ENCODE data around the gene WDFY2. TPM values are rescaled to one million over a fixed set of nuclear protein-coding genes. Genes with fewer than 3 reads are reported as not detected.

Gene WDFY2
- total RNA-seq, 5 donors from 2014 or later (not counting 1 experiment from before 2014, with no cell fraction given), result 18.2 to 28.3 (median 20.0) TPM

DNA sequence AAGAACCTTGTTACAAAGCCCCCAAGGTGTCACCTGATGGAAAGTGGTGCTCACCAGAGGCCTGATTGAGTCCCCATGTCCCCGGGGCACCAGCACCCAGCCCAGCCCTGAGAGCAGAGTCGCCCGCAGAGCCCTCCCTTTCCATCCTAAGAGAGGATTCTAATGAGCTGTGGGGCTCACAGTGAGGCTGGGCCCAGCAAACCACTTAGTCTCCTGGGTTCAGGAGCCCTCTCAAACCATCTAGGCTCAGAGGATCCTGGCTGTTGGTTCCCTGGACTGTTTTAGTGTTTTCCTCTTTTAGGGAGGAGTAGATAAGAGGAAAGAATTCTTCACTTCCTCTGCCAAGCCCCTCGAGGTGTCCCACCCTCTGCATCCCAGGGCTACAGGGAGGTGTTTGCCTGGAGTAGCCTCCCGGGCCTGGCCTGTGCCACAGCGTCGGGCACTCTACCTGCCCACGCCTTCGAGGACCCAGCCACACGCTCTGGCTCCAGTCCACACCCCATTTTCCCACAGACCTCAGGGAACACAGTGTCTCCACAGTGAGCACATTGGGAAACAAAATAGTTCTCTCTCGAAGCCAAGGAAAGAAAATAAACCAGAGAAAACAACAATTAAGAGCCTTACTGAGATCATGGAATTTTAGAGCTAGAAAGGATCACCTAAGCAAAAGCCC lies 185.3 kb downstream of the WDFY2 start:
- ATAC-seq (replicated peaks in 1 of 4), result no peak

DNA sequence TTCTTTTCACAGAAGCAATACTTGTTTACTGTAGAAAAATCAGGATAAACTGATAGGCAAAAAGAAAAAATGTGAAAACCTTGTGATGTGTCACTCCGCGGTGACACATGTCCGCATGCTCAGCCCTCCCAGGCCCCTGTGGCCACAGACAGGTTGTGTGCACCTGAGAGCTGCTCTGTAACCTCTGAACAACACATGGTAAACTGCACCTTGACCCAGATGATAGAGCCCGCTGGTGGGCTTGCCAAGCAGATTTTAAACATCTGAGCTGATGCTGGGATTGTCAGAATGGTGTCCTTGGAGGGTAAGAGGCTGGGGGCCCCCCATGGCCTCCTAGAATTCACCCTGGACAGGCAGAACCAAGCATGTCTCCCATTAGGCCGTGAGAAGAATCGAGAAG lies 185.9 kb downstream of the WDFY2 start:
- Mint-ChIP-seq H3K27ac (peak overlapping the region in 1 of 2 donors; percentile 61), H3K4me1 (peaks cover 7% of the 10 kb centered on the region in 3 donors), H3K4me3 (no peak overlapping the region), H3K27me3 (no peaks in the 10 kb centered on the region), H3K9me3 (no peaks in the 10 kb centered on the region), H3K36me3 (peaks cover 24% of the 10 kb centered on the region)
- ChIA-PET CTCF (no interaction called here), POLR2A (interaction anchor here in 1 of 2 donors (0.6 kb wide), 1 partner anchor 34 kb away, joined by 3 read pairs; no protein-coding TSS in a partner anchor)
- ATAC-seq (replicated peaks in 1 of 4), result no peak
- H3K4me1 ChIP-seq (ENCODE audit: control insufficient read depth in 1 of 2, extremely low read depth in 1 of 2, insufficient read depth in 2 of 2, low read length in 2 of 2), result peaks cover under 1 to 3% of the 10 kb centered on the region in 2 experiments
- no peaks in the 10 kb centered on the region for H3K27me3 ChIP-seq (replicated peaks in 1 of 2; ENCODE audit: control insufficient read depth in 2 of 2, extremely low read depth in 1 of 2, insufficient read depth in 2 of 2, low read length in 1 of 2)
- H3K4me3 ChIP-seq (ENCODE audit: control insufficient read depth in 1 of 2, extremely low read depth in 1 of 2, low read length in 1 of 2), result no peak overlapping the region
- peaks cover 8 to 26% of the 10 kb centered on the region in 2 donors for H3K36me3 ChIP-seq (ENCODE audit: control insufficient read depth in 2 of 2, extremely low read depth in 1 of 2, insufficient read depth in 1 of 2, low read length in 1 of 2)
- H3K9me3 ChIP-seq, result no peaks in the 10 kb centered on the region
- 94% methylated on average over 6 of the region's 6 CpGs for WGBS (ENCODE audit: insufficient coverage)
- H3K27ac ChIP-seq (ENCODE audit: low read length), result no peak overlapping the region
- no peak for DNase-seq

More for the DNA sequence above, 185.3 kb downstream of the WDFY2 start:
- Mint-ChIP-seq H3K4me1 (peaks cover 13% of the 10 kb centered on the region in 3 donors), H3K4me3 (no peak overlapping the region), H3K36me3 (peaks cover 24% of the 10 kb centered on the region), H3K27ac (peak overlapping the region in 1 of 2 donors; percentile 44), H3K27me3 (no peaks in the 10 kb centered on the region), H3K9me3 (no peaks in the 10 kb centered on the region)
- POLR2A ChIA-PET, result interaction anchor here in 1 of 2 donors (0.6 kb wide), 1 partner anchor 33 kb away, joined by 3 read pairs; no protein-coding TSS in a partner anchor
- peaks cover 8 to 26% of the 10 kb centered on the region in 2 donors for H3K36me3 ChIP-seq (ENCODE audit: control insufficient read depth in 2 of 2, extremely low read depth in 1 of 2, insufficient read depth in 1 of 2, low read length in 1 of 2)
- H3K27ac ChIP-seq (ENCODE audit: low read length), result no peak overlapping the region
- DNase-seq, result no peak
- no peaks in the 10 kb centered on the region for H3K9me3 ChIP-seq
- CTCF ChIA-PET, result no interaction called here
- no peak overlapping the region for H3K4me3 ChIP-seq (ENCODE audit: control insufficient read depth in 1 of 2, extremely low read depth in 1 of 2, low read length in 1 of 2)
- H3K27me3 ChIP-seq (replicated peaks in 1 of 2; ENCODE audit: control insufficient read depth in 2 of 2, extremely low read depth in 1 of 2, insufficient read depth in 2 of 2, low read length in 1 of 2), result no peaks in the 10 kb centered on the region
- 84% methylated on average over 6 of the region's 11 CpGs for whole genome bisulfite sequencing (ENCODE audit: insufficient coverage)
- H3K4me1 ChIP-seq (ENCODE audit: control insufficient read depth in 1 of 2, extremely low read depth in 1 of 2, insufficient read depth in 2 of 2, low read length in 2 of 2), result peaks cover 4 to 9% of the 10 kb centered on the region in 2 experiments

DNA sequence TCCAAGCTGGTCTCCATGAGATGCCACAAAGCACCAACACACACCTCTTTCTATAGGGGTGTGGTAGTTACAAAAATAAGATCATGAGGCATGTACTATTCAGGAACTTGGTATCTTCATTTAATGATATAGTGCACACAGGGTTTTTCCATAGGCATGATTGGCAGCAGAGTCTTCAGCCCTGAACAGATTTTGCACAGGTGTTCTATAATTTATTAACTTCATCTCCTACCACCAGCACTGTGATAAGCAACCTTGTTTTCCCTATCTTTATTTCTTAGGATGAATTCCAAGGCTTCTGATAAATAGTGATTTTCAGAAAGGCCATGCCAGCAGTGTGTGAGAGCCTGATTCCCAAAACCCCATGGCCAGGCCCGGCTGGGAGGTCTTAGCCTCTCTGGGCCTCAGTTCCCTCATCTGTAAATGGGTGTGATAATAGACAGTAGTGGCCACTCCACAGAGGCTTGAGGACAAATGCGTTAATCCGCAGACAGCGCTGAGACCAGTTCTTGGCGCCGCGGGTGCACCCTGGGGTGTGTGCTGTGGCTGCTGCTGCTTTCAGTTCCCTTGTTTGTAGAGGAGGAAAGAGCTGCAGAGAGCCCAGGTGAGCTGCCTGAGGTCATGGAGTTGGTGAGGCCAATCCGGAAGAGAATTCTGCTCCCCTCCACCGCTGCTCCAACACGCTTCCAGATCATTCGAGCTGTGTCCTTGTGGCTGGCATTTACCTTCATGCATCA lies 186.6 kb downstream of the WDFY2 start:
- H3K36me3 ChIP-seq (ENCODE audit: control insufficient read depth in 2 of 2, extremely low read depth in 1 of 2, insufficient read depth in 1 of 2, low read length in 1 of 2), result peaks cover 8 to 26% of the 10 kb centered on the region in 2 donors
- peaks cover 24% of the 10 kb centered on the region for H3K36me3 Mint-ChIP-seq
- H3K4me1 Mint-ChIP-seq, result peaks cover 0 to under 1% (median under 1%) of the 10 kb centered on the region in 3 donors
- no peak for ATAC-seq (replicated peaks in 1 of 4)
- no peaks in the 10 kb centered on the region for H3K27me3 Mint-ChIP-seq
- WGBS (ENCODE audit: insufficient coverage), result 97% methylated on average over 7 of the region's 11 CpGs
- H3K4me3 ChIP-seq (ENCODE audit: control insufficient read depth in 1 of 2, extremely low read depth in 1 of 2, low read length in 1 of 2), result no peak overlapping the region
- H3K27ac Mint-ChIP-seq, result peak overlapping the region in 1 of 2 donors; percentile 61
- DNase-seq, result no peak
- H3K4me1 ChIP-seq (ENCODE audit: control insufficient read depth in 1 of 2, extremely low read depth in 1 of 2, insufficient read depth in 2 of 2, low read length in 2 of 2), result no peaks in the 10 kb centered on the region
- no peak overlapping the region for H3K4me3 Mint-ChIP-seq
- POLR2A ChIA-PET, result no interaction called here
- H3K9me3 Mint-ChIP-seq, result no peaks in the 10 kb centered on the region
- CTCF ChIA-PET, result no interaction called here
- no peak overlapping the region for H3K27ac ChIP-seq (ENCODE audit: low read length)
- H3K27me3 ChIP-seq (replicated peaks in 1 of 2; ENCODE audit: control insufficient read depth in 2 of 2, extremely low read depth in 1 of 2, insufficient read depth in 2 of 2, low read length in 1 of 2), result no peaks in the 10 kb centered on the region
- no peaks in the 10 kb centered on the region for H3K9me3 ChIP-seq

DNA sequence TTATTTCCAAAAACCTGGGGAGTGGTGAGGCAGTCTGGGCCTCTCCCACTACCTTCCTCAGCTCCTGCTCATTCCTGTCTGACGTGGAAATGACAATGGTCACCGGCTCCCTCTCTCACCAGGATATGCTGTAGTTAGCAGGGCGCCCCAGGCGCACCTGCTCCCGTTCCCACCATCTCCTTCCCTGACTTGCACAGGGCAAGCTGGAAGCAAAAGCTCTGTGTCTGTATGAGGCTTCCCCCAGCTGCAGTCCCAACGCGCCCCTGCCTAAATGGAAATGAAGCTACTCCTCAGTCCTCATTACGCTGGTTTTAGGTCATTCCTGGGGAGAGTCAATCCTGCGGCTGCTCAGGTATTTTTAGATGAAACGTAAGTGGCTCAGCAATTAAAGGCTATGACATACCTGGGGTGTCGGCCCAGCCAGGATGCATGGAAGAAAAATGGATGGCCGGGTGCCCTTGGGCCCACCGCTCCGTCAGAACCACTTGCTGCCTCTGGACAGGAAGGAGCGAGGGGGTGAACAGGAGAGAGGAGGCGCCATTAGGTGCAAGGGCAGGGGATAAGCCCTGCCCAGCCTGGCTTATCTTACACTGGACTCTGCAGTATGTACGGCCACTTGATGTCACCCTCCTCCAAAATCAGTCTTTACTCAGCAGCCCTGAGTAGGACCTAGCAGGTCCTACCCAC lies 187.3 kb downstream of the WDFY2 start:
- no peaks in the 10 kb centered on the region for H3K9me3 ChIP-seq
- H3K36me3 ChIP-seq (ENCODE audit: control insufficient read depth in 2 of 2, extremely low read depth in 1 of 2, insufficient read depth in 1 of 2, low read length in 1 of 2), result peaks cover 3 to 26% of the 10 kb centered on the region in 2 donors
- H3K9me3 Mint-ChIP-seq, result no peaks in the 10 kb centered on the region
- no peak for ATAC-seq (replicated peaks in 1 of 4)
- peaks cover 24% of the 10 kb centered on the region for H3K36me3 Mint-ChIP-seq
- ChIA-PET CTCF (no interaction called here), POLR2A (no interaction called here)
- WGBS (ENCODE audit: insufficient coverage), result over 99% methylated on average over 15 of the region's 17 CpGs
- no peak overlapping the region for H3K27ac ChIP-seq (ENCODE audit: low read length)
- no peak overlapping the region for H3K4me3 ChIP-seq (ENCODE audit: control insufficient read depth in 1 of 2, extremely low read depth in 1 of 2, low read length in 1 of 2)
- no peaks in the 10 kb centered on the region for H3K27me3 ChIP-seq (replicated peaks in 1 of 2; ENCODE audit: control insufficient read depth in 2 of 2, extremely low read depth in 1 of 2, insufficient read depth in 2 of 2, low read length in 1 of 2)
- no peaks in the 10 kb centered on the region for H3K27me3 Mint-ChIP-seq
- no peak overlapping the region for H3K4me3 Mint-ChIP-seq
- H3K4me1 ChIP-seq (ENCODE audit: control insufficient read depth in 1 of 2, extremely low read depth in 1 of 2, insufficient read depth in 2 of 2, low read length in 2 of 2), result no peaks in the 10 kb centered on the region
- H3K4me1 Mint-ChIP-seq, result no peaks in the 10 kb centered on the region
- peak overlapping the region in 1 of 2 donors; percentile 55 for H3K27ac Mint-ChIP-seq
- DNase-seq, result no peak

DNA sequence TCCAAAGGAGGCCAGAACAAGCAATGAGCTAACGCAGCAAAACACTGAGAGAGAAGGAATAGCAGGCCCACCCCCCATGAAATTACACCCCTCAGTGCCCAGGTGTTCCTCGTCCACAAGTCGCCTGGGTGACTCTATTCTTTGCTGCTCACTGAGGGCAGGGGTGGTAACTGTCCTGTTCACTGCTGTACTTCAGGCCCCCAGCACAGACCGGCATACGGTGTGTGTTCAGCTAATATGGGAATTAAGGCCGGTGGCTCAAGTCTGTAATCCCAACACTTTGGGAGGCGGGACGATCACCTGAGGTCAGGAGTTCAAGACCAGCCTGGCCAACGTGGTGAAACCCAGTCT lies 187.8 kb downstream of the WDFY2 start:
- H3K4me1 Mint-ChIP-seq, result no peaks in the 10 kb centered on the region
- H3K9me3 Mint-ChIP-seq, result no peaks in the 10 kb centered on the region
- no peaks in the 10 kb centered on the region for H3K9me3 ChIP-seq
- H3K27ac ChIP-seq (ENCODE audit: low read length), result no peak overlapping the region
- 100% methylated on average over 1 of the region's 9 CpGs for WGBS (ENCODE audit: insufficient coverage)
- H3K4me1 ChIP-seq (ENCODE audit: control insufficient read depth in 1 of 2, extremely low read depth in 1 of 2, insufficient read depth in 2 of 2, low read length in 2 of 2), result no peaks in the 10 kb centered on the region
- peaks cover 21% of the 10 kb centered on the region for H3K36me3 Mint-ChIP-seq
- DNase-seq (no peak), ATAC-seq (replicated peaks in 1 of 4) (no peak)
- H3K27me3 Mint-ChIP-seq, result no peaks in the 10 kb centered on the region
- H3K36me3 ChIP-seq (ENCODE audit: control insufficient read depth in 2 of 2, extremely low read depth in 1 of 2, insufficient read depth in 1 of 2, low read length in 1 of 2), result peaks cover 3 to 26% of the 10 kb centered on the region in 2 donors
- POLR2A ChIA-PET, result no interaction called here
- no peak overlapping the region for H3K4me3 ChIP-seq (ENCODE audit: control insufficient read depth in 1 of 2, extremely low read depth in 1 of 2, low read length in 1 of 2)
- H3K27me3 ChIP-seq (replicated peaks in 1 of 2; ENCODE audit: control insufficient read depth in 2 of 2, extremely low read depth in 1 of 2, insufficient read depth in 2 of 2, low read length in 1 of 2), result no peaks in the 10 kb centered on the region
- CTCF ChIA-PET, result no interaction called here
- no peak overlapping the region for H3K27ac Mint-ChIP-seq
- no peak overlapping the region for H3K4me3 Mint-ChIP-seq

- ChIA-PET POLR2A (no interaction called here), CTCF (no interaction called here)
- Mint-ChIP-seq H3K36me3 (peaks cover 26% of the 10 kb centered on the region), H3K4me1 (no peaks in the 10 kb centered on the region), H3K27me3 (no peaks in the 10 kb centered on the region), H3K4me3 (no peak overlapping the region), H3K27ac (no peak overlapping the region), H3K9me3 (no peaks in the 10 kb centered on the region)
- no peak for DNase-seq
- no peak overlapping the region for H3K4me3 ChIP-seq (ENCODE audit: control insufficient read depth in 1 of 2, extremely low read depth in 1 of 2, low read length in 1 of 2)
- H3K36me3 ChIP-seq (ENCODE audit: control insufficient read depth in 2 of 2, extremely low read depth in 1 of 2, insufficient read depth in 1 of 2, low read length in 1 of 2), result peaks cover 3 to 23% of the 10 kb centered on the region in 2 donors
- no peaks in the 10 kb centered on the region for H3K9me3 ChIP-seq
- no peak overlapping the region for H3K27ac ChIP-seq (ENCODE audit: low read length)
- no peaks in the 10 kb centered on the region for H3K27me3 ChIP-seq (replicated peaks in 1 of 2; ENCODE audit: control insufficient read depth in 2 of 2, extremely low read depth in 1 of 2, insufficient read depth in 2 of 2, low read length in 1 of 2)
- 100% methylated on average over 4 of the region's 6 CpGs for WGBS (ENCODE audit: insufficient coverage)
- H3K4me1 ChIP-seq (ENCODE audit: control insufficient read depth in 1 of 2, extremely low read depth in 1 of 2, insufficient read depth in 2 of 2, low read length in 2 of 2), result no peaks in the 10 kb centered on the region
- ATAC-seq (replicated peaks in 1 of 4), result no peak
Measured at GRCh38 chr13:51772781-51773180, 188.5 kb downstream of the WDFY2 start.

Measured in T-cell (primary cell).